Aorta (tissue), 5 donors: ENCODE measurements around the gene DGCR8. TPM values are rescaled to one million over a fixed set of nuclear protein-coding genes. Genes with fewer than 3 reads are reported as not detected.
A peak's percentile ranks its signal among the peaks of the same experiment; 100 is the strongest.

Source experiments
- ATAC-seq: fragments of 200-7000 bp; cut with Tn5 transposase; one replicate; pipeline ENCODE4 v1.9.1; 2022; ENCODE audit warnings: moderate library complexity; ENCODE audit not compliant: low FRiP score
- DNase-seq, 2 donors: peaks; one replicate each; pipeline ENCODE4 v3.0.0-alpha.2; 2020
- H3K27ac ChIP-seq, 2 donors: one replicate each; pipeline ENCODE4 v1.5.1; 2013; ENCODE audit warnings: low read length in 2 of 2, mild to moderate bottlenecking in 2 of 2, moderate library complexity in 2 of 2, control low read depth in 1 of 2, inconsistent platforms in 1 of 2, low read depth in 1 of 2
- H3K27me3 ChIP-seq, 2 donors: one replicate each; pipeline ENCODE4 v1.6.1; 2013; ENCODE audit warnings: control low read depth in 1 of 2, low read length in 1 of 2, mild to moderate bottlenecking in 1 of 2, moderate library complexity in 1 of 2; ENCODE audit not compliant: insufficient read depth in 2 of 2, control insufficient read depth in 1 of 2
- H3K36me3 ChIP-seq, 2 donors: one replicate each; pipeline ENCODE4 v1.6.1; 2013; ENCODE audit warnings: control low read depth in 1 of 2, low read length in 1 of 2, mild to moderate bottlenecking in 1 of 2; ENCODE audit not compliant: insufficient read depth in 2 of 2, control insufficient read depth in 1 of 2
- H3K4me1 ChIP-seq, 2 donors: one replicate each; pipeline ENCODE4 v1.6.1; 2013; ENCODE audit warnings: low read length in 2 of 2, control low read depth in 1 of 2, mild to moderate bottlenecking in 1 of 2, moderate library complexity in 1 of 2; ENCODE audit not compliant: insufficient read depth in 2 of 2, control insufficient read depth in 1 of 2
- H3K4me3 ChIP-seq, 2 donors: one replicate each; pipeline ENCODE4 v1.5.1; 2013; ENCODE audit warnings: low read length in 2 of 2, control low read depth in 1 of 2, mild to moderate bottlenecking in 1 of 2
- H3K9me3 ChIP-seq: one replicate; pipeline ENCODE4 v1.6.1; 2013; ENCODE audit warnings: mild to moderate bottlenecking, low read length; ENCODE audit not compliant: control insufficient read depth
- WGBS, 2 donors: extraction: QIAGEN DNeasy Blood & Tissue Kit; methylation state at CpG; one replicate each; pipeline ENCODE4 v1.1.7; 2013; 5-methylcytosine and 5-hydroxymethylcytosine counted together
- intact Hi-C, 2 donors: fragments of 100-400 bp; cut with DNase I; formaldehyde crosslinking; loops; one replicate each; pipeline versions ENCODE4 v1.14.2 to v1.15.0; 2022
- polyA plus RNA-seq, 2 donors: library from polyadenylated mRNA; stranded (reverse); fragments of 200-250 nt; gene quantifications; one replicate each; pipeline ENCODE4 v1.2.3, GENCODE V29; 2013
- total RNA-seq, 2 donors: library from RNA; stranded (reverse); fragmentation: NEBNext Ultra II Directional; extraction: Animal tissue kit (Norgen Biotek cat#: 25700); gene quantifications; one replicate each; pipeline ENCODE4 v1.2.1, GENCODE V29; 2021
- donor health status: healthy with polysubstance abuse.
- donor health status: Bipolar disorder and iron deficiency.
- donor health status: DM: no; HTN: no; CAD: no.
- donor health status: DM: no; HTN: no; CAD: no.
- donor health status: DM: yes; HTN: yes; CAD: no.

The DGCR8 gene
- total and polyA plus RNA-seq, 4 donors: 5.5 to 43.9 (median 27.2) TPM

DNA sequence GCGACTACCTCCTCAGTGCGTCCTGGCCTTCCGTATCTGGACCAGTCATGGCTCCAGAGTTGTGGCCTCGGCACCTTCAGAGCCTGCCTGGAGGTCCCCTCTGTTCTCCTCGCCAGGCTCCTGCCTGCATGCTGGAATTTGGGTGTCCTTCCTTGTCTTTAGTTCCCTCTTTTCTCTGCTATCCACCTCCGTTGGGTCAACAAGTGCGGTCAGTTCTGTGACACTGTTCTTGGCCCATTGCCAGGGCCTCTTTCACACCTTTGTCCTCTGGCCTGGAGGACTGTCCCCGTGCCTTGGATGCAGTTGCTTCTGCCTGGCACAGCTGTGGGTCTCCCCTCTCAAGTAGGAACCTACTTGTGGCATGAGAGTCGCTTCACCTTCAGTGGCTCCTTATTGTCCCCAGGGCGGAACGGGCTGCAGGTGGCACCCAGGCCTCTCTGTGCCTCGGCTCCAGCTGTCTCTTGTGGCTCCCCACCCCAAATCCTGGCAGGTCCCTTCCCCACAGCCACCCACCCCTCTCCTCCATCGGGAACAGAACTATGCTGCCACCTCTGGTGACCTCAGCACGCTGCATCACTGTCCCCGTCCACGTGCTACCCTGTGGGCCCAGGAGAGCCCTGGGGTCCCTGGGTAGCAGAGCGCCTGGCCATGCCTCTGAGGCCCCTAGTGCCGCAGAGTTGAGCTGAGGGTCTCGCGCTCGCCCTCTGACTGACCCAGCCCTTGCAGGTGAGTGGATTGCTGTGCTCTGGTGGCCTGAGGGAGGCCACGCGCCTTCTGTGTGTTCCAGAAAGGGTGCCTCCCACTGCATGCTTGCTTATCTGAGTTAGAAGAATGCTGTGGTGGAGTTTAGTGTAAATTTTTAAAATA is 4.7 kb downstream of the DGCR8 start:
- Histone ChIP-seq H3K9me3 (no peaks in the 10 kb centered on the region), H3K4me1 (no peaks in the 10 kb centered on the region), H3K27me3 (no peaks in the 10 kb centered on the region), H3K27ac (no peak overlapping the region), H3K4me3 (no peak overlapping the region), H3K36me3 (peaks cover 2 to 3% of the 10 kb centered on the region in 2 donors)
- WGBS, 2 donors: 62 to 65% methylated on average over 23 of the region's 23 CpGs
- ATAC-seq (no peak), DNase-seq (peak; percentile 43 to 67)
- intact Hi-C loops: loop anchor here (5.0 to 10.0 kb wide), 2 partner anchors 33 to 110 kb away; partner anchors contain the start of genes RANBP1 (in 1 of the 2) and TRMT2A (in 1 of the 2)

- Histone ChIP-seq H3K4me3 (no peak overlapping the region), H3K27ac (no peak overlapping the region), H3K9me3 (no peaks in the 10 kb centered on the region), H3K27me3 (no peaks in the 10 kb centered on the region), H3K36me3 (peaks cover 2 to 5% of the 10 kb centered on the region in 2 donors), H3K4me1 (no peaks in the 10 kb centered on the region)
- intact Hi-C loops: loop anchor here in 1 of 2 donors (10.0 kb wide), 1 partner anchor 111 kb away; no protein-coding TSS in a partner anchor
- DNase-seq (peak in 1 of 2 donors; percentile 65), ATAC-seq (no peak)
- 92 to 94% methylated on average over 20 of the region's 20 CpGs for WGBS, 2 donors
Observed at GRCh38 chr22:20085651-20086050, 5.6 kb downstream of the DGCR8 start.

- H3K36me3 ChIP-seq: peaks cover 2 to 7% of the 10 kb centered on the region in 2 donors
- no peak overlapping the region for H3K27ac ChIP-seq
- H3K4me1 ChIP-seq: no peaks in the 10 kb centered on the region
- DNase-seq: peak; percentile 24 to 44
- ATAC-seq: no peak
- H3K27me3 ChIP-seq: no peaks in the 10 kb centered on the region
- intact Hi-C loops: loop anchor here in 1 of 2 donors (10.0 kb wide), 1 partner anchor 111 kb away; no protein-coding TSS in a partner anchor
- H3K4me3 ChIP-seq: no peak overlapping the region
- no peaks in the 10 kb centered on the region for H3K9me3 ChIP-seq
- 91 to 92% methylated on average over 24 of the region's 24 CpGs for WGBS, 2 donors
Observed at GRCh38 chr22:20086101-20086599, 6.1 kb downstream of the DGCR8 start.

DNA sequence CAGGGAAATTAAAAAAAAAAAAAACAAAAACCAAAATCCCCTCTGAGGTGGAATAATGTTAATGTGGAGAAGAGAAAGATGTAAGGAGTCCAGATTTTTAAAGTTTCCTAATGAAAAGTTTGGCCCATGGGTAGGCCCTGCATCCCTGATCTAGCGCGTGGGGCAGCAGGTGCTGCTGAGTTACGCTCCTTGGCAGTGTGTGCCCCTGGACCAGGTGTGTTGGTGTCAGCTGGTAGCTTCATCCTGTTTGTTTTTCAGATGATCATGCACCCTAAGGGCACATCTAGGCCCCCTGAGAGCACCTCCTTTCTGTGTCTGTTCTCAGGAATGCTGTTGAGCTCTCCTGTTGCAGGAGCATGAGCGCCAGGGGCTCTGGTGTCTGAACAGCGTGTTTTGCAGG is 6.7 kb downstream of the DGCR8 start:
- Histone ChIP-seq H3K4me3 (no peak overlapping the region), H3K4me1 (no peaks in the 10 kb centered on the region), H3K27me3 (no peaks in the 10 kb centered on the region), H3K27ac (no peak overlapping the region), H3K9me3 (no peaks in the 10 kb centered on the region), H3K36me3 (peaks cover 2 to 7% of the 10 kb centered on the region in 2 donors)
- intact Hi-C loops: loop anchor here in 1 of 2 donors (10.0 kb wide), 1 partner anchor 112 kb away; no protein-coding TSS in a partner anchor
- WGBS, 2 donors: 96 to 98% methylated on average over 5 of the region's 5 CpGs
- ATAC-seq: no peak
- peak; percentile 6 to 28 for DNase-seq

DNA sequence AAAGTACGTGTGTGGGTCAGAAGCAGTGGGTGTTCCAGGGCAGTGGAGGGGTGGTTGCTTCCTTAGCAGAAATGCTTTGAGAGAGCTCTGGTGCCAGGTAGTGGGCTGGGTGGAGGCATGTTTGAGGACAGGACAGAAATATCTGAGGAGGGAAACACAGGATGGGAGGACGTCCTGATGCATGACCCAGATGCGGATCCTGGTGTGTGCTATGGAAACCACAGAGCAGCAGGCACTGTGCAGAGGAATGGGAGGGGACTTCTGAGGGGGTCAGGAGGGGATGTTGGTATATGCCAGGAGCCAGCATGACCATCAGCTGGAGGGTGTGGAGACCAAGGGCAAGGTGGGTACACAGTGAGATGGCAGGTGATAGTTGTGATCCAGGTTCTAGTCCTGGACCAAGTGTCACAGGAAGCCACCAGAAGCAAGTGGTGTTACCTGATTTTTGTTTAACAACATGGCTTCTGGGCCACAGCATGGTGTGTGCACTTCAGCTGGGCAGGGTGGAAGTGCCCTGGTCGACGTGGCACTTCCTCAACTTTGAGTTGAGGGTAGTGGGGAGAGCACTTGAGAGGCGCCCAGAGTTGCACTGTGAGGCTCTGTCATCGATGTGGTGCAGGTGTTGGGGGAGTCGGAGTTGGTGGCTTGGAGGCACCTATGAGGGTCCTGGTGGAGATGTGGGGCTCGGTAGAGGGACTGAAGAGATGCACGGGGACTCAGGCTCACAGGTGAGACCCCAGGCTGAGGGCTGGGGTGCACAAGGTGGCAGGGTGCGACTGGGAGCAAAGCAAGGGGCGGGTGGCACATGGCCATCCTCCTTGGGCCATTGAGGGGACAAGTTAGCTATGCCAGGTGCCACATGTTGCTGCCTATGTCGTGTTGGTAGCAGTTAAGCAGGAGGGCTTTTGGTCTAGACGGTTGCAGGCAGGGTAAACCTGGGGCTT is 7.5 kb downstream of the DGCR8 start:
- no peak overlapping the region for H3K27ac ChIP-seq
- no peak overlapping the region for H3K4me3 ChIP-seq
- ATAC-seq (no peak), DNase-seq (peak; percentile 31 to 69)
- no peaks in the 10 kb centered on the region for H3K27me3 ChIP-seq
- intact Hi-C loops: loop anchor here in 1 of 2 donors (10.0 kb wide), 1 partner anchor 113 kb away; no protein-coding TSS in a partner anchor
- 86 to 88% methylated on average over 14 of the region's 14 CpGs for WGBS, 2 donors
- H3K36me3 ChIP-seq: peaks cover 2 to 7% of the 10 kb centered on the region in 2 donors
- no peaks in the 10 kb centered on the region for H3K4me1 ChIP-seq
- H3K9me3 ChIP-seq: no peaks in the 10 kb centered on the region

GRCh38 chr22:20088263-20088648 is 8.2 kb downstream of the DGCR8 start:
- peaks cover 2 to 7% of the 10 kb centered on the region in 2 donors for H3K36me3 ChIP-seq
- WGBS, 2 donors: 89% methylated on average over 8 of the region's 8 CpGs

GRCh38 chr22:20089226-20089976 is 9.4 kb downstream of the DGCR8 start:
- peak; percentile 36 to 39 for DNase-seq
- Histone ChIP-seq H3K9me3 (no peaks in the 10 kb centered on the region), H3K27ac (no peak overlapping the region), H3K4me1 (no peaks in the 10 kb centered on the region), H3K27me3 (no peaks in the 10 kb centered on the region), H3K4me3 (no peak overlapping the region), H3K36me3 (peaks cover 2 to 7% of the 10 kb centered on the region in 2 donors)
- 90% methylated on average over 17 of the region's 17 CpGs for WGBS, 2 donors
- intact Hi-C loops: loop anchor here in 1 of 2 donors (10.0 kb wide), 1 partner anchor 115 kb away; no protein-coding TSS in a partner anchor
- no peak for ATAC-seq

More at GRCh38 chr22:20088263-20088648, 8.2 kb downstream of the DGCR8 start:
- intact Hi-C loops: loop anchor here in 1 of 2 donors (10.0 kb wide), 1 partner anchor 113 kb away; no protein-coding TSS in a partner anchor
- Histone ChIP-seq H3K4me1 (no peaks in the 10 kb centered on the region), H3K27me3 (no peaks in the 10 kb centered on the region), H3K4me3 (no peak overlapping the region), H3K9me3 (no peaks in the 10 kb centered on the region), H3K27ac (no peak overlapping the region)
- ATAC-seq (no peak), DNase-seq (peak; percentile 29 to 70)
